HUES64 (cell line): Measurements from ENCODE around the gene NOP56.
A peak's percentile ranks its signal among the peaks of the same experiment; 100 is the strongest.

Source experiments
- H3K27ac ChIP-seq: 2 replicates; pipeline ENCODE4 v1.7.0; 2013; ENCODE audit warnings: low read depth, low read length, inconsistent platforms
- H3K27me3 ChIP-seq: 2 replicates; pipeline ENCODE4 v1.6.1; 2013; ENCODE audit warnings: mild to moderate bottlenecking, low read length; ENCODE audit not compliant: insufficient read depth
- H3K36me3 ChIP-seq: 2 replicates; pipeline ENCODE4 v1.6.1; 2013; ENCODE audit warnings: mild to moderate bottlenecking, low read length; ENCODE audit not compliant: insufficient read depth
- H3K4me1 ChIP-seq: 2 replicates; pipeline ENCODE4 v1.6.1; 2013; ENCODE audit warnings: mild to moderate bottlenecking, low read length, moderate library complexity; ENCODE audit not compliant: insufficient read depth
- H3K4me3 ChIP-seq: 2 replicates; pipeline ENCODE4 v1.5.1; 2013; ENCODE audit warnings: mild to moderate bottlenecking, low read length, moderate library complexity
- H3K9ac ChIP-seq: 2 replicates; pipeline ENCODE4 v1.6.1; 2013; ENCODE audit warnings: mild to moderate bottlenecking, low read depth, low read length
- H3K9me3 ChIP-seq: 2 replicates; pipeline ENCODE4 v1.6.1; 2013; ENCODE audit warnings: low read depth, low read length; ENCODE audit not compliant: insufficient read depth
- WGBS: fragments of 150-250, 120-280 bp; methylation state at CpG from one replicate; pipeline ENCODE4 v1.1.7; 2013; ENCODE audit warnings: missing lambda C conversion rate; 5-methylcytosine and 5-hydroxymethylcytosine counted together

NOP56 gene

DNA sequence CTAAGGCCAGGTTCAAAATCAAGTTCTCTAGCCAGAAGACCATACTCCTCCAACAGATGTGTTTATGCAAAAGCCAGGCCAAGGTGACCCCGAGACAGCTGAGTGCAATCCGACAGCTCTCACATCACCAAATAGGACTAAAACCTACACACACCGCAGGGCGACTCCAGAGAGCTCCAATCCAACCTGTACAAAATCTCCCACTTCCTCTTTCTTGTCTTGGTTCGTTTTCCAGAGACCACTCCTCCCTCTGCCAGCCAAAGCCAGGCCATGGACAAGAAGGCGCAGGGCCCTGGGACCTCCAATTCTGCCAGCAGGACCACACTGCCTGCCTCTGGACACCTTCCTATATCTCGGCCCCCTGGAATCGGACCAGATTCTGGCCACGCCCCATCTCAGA is 11.5 kb upstream of the NOP56 start:
- WGBS: 91% methylated on average over 9 of the region's 9 CpGs
- no peak overlapping the region for H3K4me3 ChIP-seq
- H3K27me3 ChIP-seq: no peaks in the 10 kb centered on the region

DNA sequence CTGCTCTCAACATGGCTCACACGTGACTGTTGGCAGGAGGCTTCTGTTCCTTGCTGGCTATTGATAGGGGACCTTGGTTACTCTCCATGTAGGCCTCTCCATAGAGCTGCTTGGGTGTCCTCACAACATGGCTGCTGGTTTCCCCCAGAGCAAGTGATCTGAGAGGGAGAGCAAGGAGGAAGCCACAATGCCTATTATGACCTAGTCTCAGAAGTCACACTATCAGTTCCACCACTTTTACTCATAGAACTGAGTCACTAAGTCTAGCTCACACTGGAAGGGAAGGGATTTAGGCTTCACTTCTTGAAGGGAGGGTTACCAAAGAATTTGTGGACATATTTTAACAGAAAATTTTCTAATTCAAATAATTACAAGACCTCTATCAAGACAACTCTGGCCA is 8.7 kb upstream of the NOP56 start:
- Histone ChIP-seq H3K9ac (no peak overlapping the region), H3K4me3 (no peak overlapping the region), H3K4me1 (no peaks in the 10 kb centered on the region), H3K9me3 (no peaks in the 10 kb centered on the region), H3K36me3 (no peaks in the 10 kb centered on the region), H3K27ac (no peak overlapping the region), H3K27me3 (no peaks in the 10 kb centered on the region)
- 91% methylated on average over 1 of the region's 1 CpG for WGBS

More for the DNA sequence above, 11.5 kb upstream of the NOP56 start:
- Histone ChIP-seq H3K36me3 (no peaks in the 10 kb centered on the region), H3K9ac (no peak overlapping the region), H3K27ac (no peak overlapping the region), H3K4me1 (no peaks in the 10 kb centered on the region), H3K9me3 (no peaks in the 10 kb centered on the region)

- under 1% methylated on average over 56 of the region's 56 CpGs for WGBS
- H3K27me3 ChIP-seq: no peaks in the 10 kb centered on the region
- peaks cover 6% of the 10 kb centered on the region; the same call in 1 of the 2 replicates for H3K4me1 ChIP-seq
Measured at GRCh38 chr20:2652724-2653555, 508 bp downstream of the NOP56 start.

GRCh38 chr20:2653556-2654383 is 1.3 kb downstream of the NOP56 start:
- no peaks in the 10 kb centered on the region for H3K27me3 ChIP-seq
- H3K9me3 ChIP-seq: no peaks in the 10 kb centered on the region
- peak overlapping the region; percentile 100 for H3K9ac ChIP-seq
- 30% methylated on average over 24 of the region's 24 CpGs for WGBS
- H3K27ac ChIP-seq: peak overlapping the region; percentile 87
- peaks cover 59% of the 10 kb centered on the region for H3K36me3 ChIP-seq
- H3K4me3 ChIP-seq: peak overlapping the region; percentile 100
- peaks cover 6% of the 10 kb centered on the region; the same call in 1 of the 2 replicates for H3K4me1 ChIP-seq

More at GRCh38 chr20:2652724-2653555, 508 bp downstream of the NOP56 start:
- Histone ChIP-seq H3K9ac (peak overlapping the region; percentile 100), H3K27ac (peak overlapping the region; percentile 87), H3K36me3 (peaks cover 51% of the 10 kb centered on the region), H3K4me3 (peak overlapping the region; percentile 100), H3K9me3 (no peaks in the 10 kb centered on the region)

DNA sequence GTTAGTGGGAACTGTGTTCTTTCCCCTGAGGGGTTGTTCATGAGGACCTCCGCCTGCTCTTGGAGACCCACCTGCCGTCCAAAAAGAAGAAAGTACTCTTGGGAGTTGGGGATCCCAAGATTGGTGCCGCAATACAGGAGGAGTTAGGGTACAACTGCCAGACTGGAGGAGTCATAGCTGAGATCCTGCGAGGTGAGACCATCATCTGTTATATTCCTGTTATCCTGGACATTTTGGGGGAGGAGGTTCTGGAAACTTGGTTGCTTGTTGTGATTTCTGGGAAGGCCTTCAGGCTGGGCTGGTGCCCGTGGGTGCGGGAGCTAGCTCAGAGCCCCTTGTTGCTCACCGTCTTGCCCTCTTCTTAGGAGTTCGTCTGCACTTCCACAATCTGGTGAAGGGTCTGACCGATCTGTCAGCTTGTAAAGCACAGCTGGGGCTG is 2.0 kb downstream of the NOP56 start:
- Histone ChIP-seq H3K9me3 (no peaks in the 10 kb centered on the region), H3K4me1 (peaks cover 6% of the 10 kb centered on the region; the same call in 1 of the 2 replicates), H3K9ac (peak overlapping the region; percentile 100), H3K4me3 (peak overlapping the region; percentile 100), H3K27me3 (no peaks in the 10 kb centered on the region), H3K27ac (no peak overlapping the region; the same call in 1 of the 2 replicates), H3K36me3 (peaks cover 65% of the 10 kb centered on the region)
- WGBS: 95% methylated on average over 9 of the region's 9 CpGs

- H3K36me3 ChIP-seq: peaks cover 70% of the 10 kb centered on the region
- H3K27me3 ChIP-seq: no peaks in the 10 kb centered on the region
- H3K4me3 ChIP-seq: peak overlapping the region; percentile 100
- H3K9ac ChIP-seq: no peak overlapping the region
- H3K27ac ChIP-seq: no peak overlapping the region; the same call in 1 of the 2 replicates
- peaks cover 6% of the 10 kb centered on the region; the same call in 1 of the 2 replicates for H3K4me1 ChIP-seq
- WGBS: 94% methylated on average over 3 of the region's 3 CpGs
- H3K9me3 ChIP-seq: no peaks in the 10 kb centered on the region
Measured at GRCh38 chr20:2654831-2655230, 2.4 kb downstream of the NOP56 start.

DNA sequence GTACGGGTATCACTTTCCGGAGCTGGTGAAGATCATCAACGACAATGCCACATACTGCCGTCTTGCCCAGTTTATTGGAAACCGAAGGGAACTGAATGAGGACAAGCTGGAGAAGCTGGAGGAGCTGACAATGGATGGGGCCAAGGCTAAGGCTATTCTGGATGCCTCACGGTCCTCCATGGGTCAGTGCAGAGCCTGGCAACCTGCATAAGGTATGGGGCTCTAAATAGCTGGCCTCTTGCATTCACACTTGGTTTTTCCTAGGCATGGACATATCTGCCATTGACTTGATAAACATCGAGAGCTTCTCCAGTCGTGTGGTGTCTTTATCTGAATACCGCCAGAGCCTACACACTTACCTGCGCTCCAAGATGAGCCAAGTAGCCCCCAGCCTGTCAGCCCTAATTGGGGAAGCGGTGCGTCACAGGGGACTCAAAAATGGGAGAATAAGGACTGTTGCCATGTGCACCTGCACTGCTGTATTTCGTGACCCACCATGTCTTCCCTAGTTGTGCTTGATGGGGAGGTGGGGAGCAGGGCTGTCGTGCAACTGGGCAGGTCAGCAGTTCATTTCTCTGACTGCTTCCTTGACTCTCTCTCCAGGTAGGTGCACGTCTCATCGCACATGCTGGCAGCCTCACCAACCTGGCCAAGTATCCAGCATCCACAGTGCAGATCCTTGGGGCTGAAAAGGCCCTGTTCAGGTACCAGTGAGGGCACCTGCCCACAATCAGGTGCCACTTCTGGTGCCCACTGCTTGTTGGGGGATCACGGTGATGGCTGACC is 3.1 kb downstream of the NOP56 start:
- H3K27me3 ChIP-seq: no peaks in the 10 kb centered on the region
- H3K4me1 ChIP-seq: peaks cover 6% of the 10 kb centered on the region; the same call in 1 of the 2 replicates
- no peak overlapping the region; the same call in 1 of the 2 replicates for H3K27ac ChIP-seq
- H3K9ac ChIP-seq: no peak overlapping the region
- WGBS: 96% methylated on average over 17 of the region's 17 CpGs
- H3K4me3 ChIP-seq: peak overlapping the region; percentile 100; the same call in 1 of the 2 replicates
- peaks cover 76% of the 10 kb centered on the region for H3K36me3 ChIP-seq
- no peaks in the 10 kb centered on the region for H3K9me3 ChIP-seq

GRCh38 chr20:2656471-2657117 is 4.2 kb downstream of the NOP56 start:
- Histone ChIP-seq H3K4me3 (no peak overlapping the region), H3K4me1 (peaks cover 6% of the 10 kb centered on the region; the same call in 1 of the 2 replicates), H3K27ac (no peak overlapping the region), H3K36me3 (peaks cover 87% of the 10 kb centered on the region), H3K9ac (no peak overlapping the region), H3K9me3 (no peaks in the 10 kb centered on the region), H3K27me3 (no peaks in the 10 kb centered on the region)
- WGBS: 96% methylated on average over 12 of the region's 12 CpGs

DNA sequence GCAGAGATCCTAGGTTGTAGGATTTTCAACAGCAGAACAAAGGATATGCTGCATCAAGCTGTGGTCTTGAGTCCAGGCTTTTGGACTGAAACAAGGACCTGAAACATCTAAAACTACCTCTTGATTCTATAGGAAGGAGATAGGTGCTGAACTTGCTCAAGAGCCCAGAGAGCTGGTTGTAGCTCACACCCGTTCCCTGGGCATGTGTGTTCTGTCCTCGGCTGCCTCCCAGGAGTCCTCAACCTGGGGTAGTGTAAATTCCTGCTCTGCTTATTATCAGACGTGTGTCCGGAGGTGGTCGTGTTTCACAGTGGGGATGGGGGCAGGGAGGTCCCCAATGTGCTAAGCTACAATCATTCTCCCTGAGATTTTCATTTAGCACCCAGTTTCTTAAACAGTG is 4.8 kb downstream of the NOP56 start:
- Histone ChIP-seq H3K27ac (no peak overlapping the region), H3K4me3 (no peak overlapping the region), H3K9me3 (no peaks in the 10 kb centered on the region), H3K27me3 (no peaks in the 10 kb centered on the region), H3K9ac (no peak overlapping the region), H3K4me1 (peaks cover 6% of the 10 kb centered on the region; the same call in 1 of the 2 replicates), H3K36me3 (peaks cover 94% of the 10 kb centered on the region)
- WGBS: 84% methylated on average over 5 of the region's 5 CpGs

DNA sequence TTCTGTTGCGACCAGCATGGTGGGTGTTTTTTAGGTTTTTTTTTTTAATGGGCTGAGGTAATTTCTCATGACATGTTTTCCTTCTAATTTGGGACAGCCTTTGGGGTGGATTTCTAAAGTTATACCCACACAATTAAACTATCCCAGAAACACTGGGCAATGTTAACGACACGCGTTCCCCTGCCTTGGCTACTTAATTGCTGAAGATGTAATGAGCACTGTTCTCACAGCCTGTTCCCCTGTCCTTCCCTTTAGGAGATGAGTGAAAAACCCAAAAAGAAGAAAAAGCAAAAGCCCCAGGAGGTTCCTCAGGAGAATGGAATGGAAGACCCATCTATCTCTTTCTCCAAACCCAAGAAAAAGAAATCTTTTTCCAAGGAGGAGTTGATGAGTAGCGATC is 5.2 kb downstream of the NOP56 start:
- Histone ChIP-seq H3K9ac (no peak overlapping the region), H3K27ac (no peak overlapping the region), H3K36me3 (peaks cover 96% of the 10 kb centered on the region), H3K9me3 (no peaks in the 10 kb centered on the region), H3K27me3 (no peaks in the 10 kb centered on the region), H3K4me3 (no peak overlapping the region), H3K4me1 (peaks cover 6% of the 10 kb centered on the region; the same call in 1 of the 2 replicates)
- WGBS: 98% methylated on average over 4 of the region's 5 CpGs
